Measurements from ENCODE around the gene CCDC91. TPM values are rescaled to one million over a fixed set of nuclear protein-coding genes. Genes with fewer than 3 reads are reported as not detected.

Gene CCDC91
- total and polyA plus RNA-seq, 9 of the 15 experiments (the other 6 are each of a cell fraction or from before 2014, with no cell fraction given) = 10.1 to 31.1 (median 26.3) TPM

- H3K27ac ChIP-seq (ENCODE audit: extremely low read depth, low read depth, low read length) = no peak overlapping the region
- H3K79me2 ChIP-seq (ENCODE audit: control insufficient read depth, insufficient read depth, low read length) = no peaks in the 10 kb centered on the region
- POLR2A ChIA-PET = no interaction called here
- peak in 1 of 4 experiments; percentile 8 for DNase-seq (ENCODE audit: extremely low read depth in 1 of 4, low spot score in 3 of 4)
- H4K20me1 ChIP-seq (replicated peaks; ENCODE audit: control insufficient read depth, insufficient read depth, low read length) = no peaks in the 10 kb centered on the region
- no peaks in the 10 kb centered on the region for H3K9me1 ChIP-seq (ENCODE audit: control insufficient read depth, insufficient read depth, low read length)
- 20% methylated on average over 3 of the region's 3 CpGs for WGBS (ENCODE audit: insufficient coverage, low coverage, missing lambda C conversion rate)
- FAIRE-seq = no peak
- H3K9me3 ChIP-seq (replicated peaks; ENCODE audit: control insufficient read depth, insufficient read depth, low read depth, low read length) = no peaks in the 10 kb centered on the region
- CTCF ChIA-PET (ENCODE audit: low intra/inter-chr PET ratio) = no interaction called here
- H3K4me2 ChIP-seq (ENCODE audit: insufficient read depth, low read length) = no peak overlapping the region
- no peak overlapping the region for H3K4me3 ChIP-seq
- intact Hi-C loops (cut with micrococcal nuclease) (no loop called here), in situ Hi-C loops (cut with MboI) (no loop called here)
- H3K27me3 ChIP-seq (ENCODE audit: control insufficient read depth in 2 of 2, insufficient read depth in 2 of 2, low read length in 2 of 2) = no peaks in the 10 kb centered on the region
- TF ChIP-seq ZNF449 (CRISPR knock-in tag; IDR thresholded peaks at IDR 0.05) (no peak), CEBPG (CRISPR knock-in tag; IDR thresholded peaks at IDR 0.05) (no peak), CEBPG (tag; conservative IDR thresholded peaks at IDR 0.05 in 1 of 2, IDR thresholded peaks at IDR 0.05 in 1 of 2) (0 out of 4 replicates have a peak, but pooled peaks of 1 of the 2 experiments have one; percentile 2), ESRRB (CRISPR knock-in tag; IDR thresholded peaks at IDR 0.05; ENCODE audit: borderline replicate concordance) (no peak), PML (IDR thresholded peaks at IDR 0.05; ENCODE audit: low read length) (no peak)
- no peak overlapping the region for H3K9ac ChIP-seq (ENCODE audit: insufficient read depth in 1 of 2, low read depth in 2 of 2, low read length in 2 of 2)
- ATAC-seq = no peak
- no peak overlapping the region for H2AFZ ChIP-seq (ENCODE audit: low read depth, low read length)
- no peaks in the 10 kb centered on the region for H3K36me3 ChIP-seq (ENCODE audit: control insufficient read depth, insufficient read depth, low read length)
- no peaks in the 10 kb centered on the region for H3K4me1 ChIP-seq (replicated peaks in 1 of 2; ENCODE audit: control insufficient read depth in 2 of 2, insufficient read depth in 2 of 2, low read length in 2 of 2)
- BruUV-seq (replicated peaks) = no TSS peak
Measured at GRCh38 chr12:28563286-28563685, 373.0 kb downstream of the CCDC91 start.

GRCh38 chr12:28563936-28564335, 373.7 kb downstream of the CCDC91 start:
- Histone ChIP-seq H3K4me2 (ENCODE audit: insufficient read depth, low read length) (no peak overlapping the region), H4K20me1 (replicated peaks; ENCODE audit: control insufficient read depth, insufficient read depth, low read length) (no peaks in the 10 kb centered on the region), H3K79me2 (ENCODE audit: control insufficient read depth, insufficient read depth, low read length) (no peaks in the 10 kb centered on the region), H3K9me1 (ENCODE audit: control insufficient read depth, insufficient read depth, low read length) (no peaks in the 10 kb centered on the region), H3K9me3 (replicated peaks; ENCODE audit: control insufficient read depth, insufficient read depth, low read depth, low read length) (no peaks in the 10 kb centered on the region), H3K27me3 (ENCODE audit: control insufficient read depth in 2 of 2, insufficient read depth in 2 of 2, low read length in 2 of 2) (no peaks in the 10 kb centered on the region), H3K36me3 (ENCODE audit: control insufficient read depth, insufficient read depth, low read length) (no peaks in the 10 kb centered on the region), H3K4me3 (no peak overlapping the region), H3K27ac (ENCODE audit: extremely low read depth, low read depth, low read length) (no peak overlapping the region), H3K4me1 (replicated peaks in 1 of 2; ENCODE audit: control insufficient read depth in 2 of 2, insufficient read depth in 2 of 2, low read length in 2 of 2) (no peaks in the 10 kb centered on the region), H2AFZ (ENCODE audit: low read depth, low read length) (no peak overlapping the region), H3K9ac (ENCODE audit: insufficient read depth in 1 of 2, low read depth in 2 of 2, low read length in 2 of 2) (no peak overlapping the region)
- 98% methylated on average over 2 of the region's 2 CpGs for WGBS (ENCODE audit: insufficient coverage, low coverage, missing lambda C conversion rate)
- no peak for ATAC-seq
- DNase-seq (ENCODE audit: extremely low read depth in 1 of 4, low spot score in 3 of 4) = no peak
- intact Hi-C loops (cut with micrococcal nuclease) = no loop called here
- CTCF ChIA-PET (ENCODE audit: low intra/inter-chr PET ratio) = no interaction called here
- FAIRE-seq = no peak
- no TSS peak for BruUV-seq (replicated peaks)
- in situ Hi-C loops (cut with MboI) = no loop called here
- POLR2A ChIA-PET = no interaction called here
- TF ChIP-seq CEBPB (tag; IDR thresholded peaks at IDR 0.05) = peak; percentile 51; the same call in 1 of the 2 replicates
